ENCODE results near the gene SMAD3.
"Not testable (repeated sequence)": the region's sequence is repeated elsewhere in the genome, so short reads cannot be mapped to it uniquely, and the experiment has no call there.

Gene SMAD3

DNA sequence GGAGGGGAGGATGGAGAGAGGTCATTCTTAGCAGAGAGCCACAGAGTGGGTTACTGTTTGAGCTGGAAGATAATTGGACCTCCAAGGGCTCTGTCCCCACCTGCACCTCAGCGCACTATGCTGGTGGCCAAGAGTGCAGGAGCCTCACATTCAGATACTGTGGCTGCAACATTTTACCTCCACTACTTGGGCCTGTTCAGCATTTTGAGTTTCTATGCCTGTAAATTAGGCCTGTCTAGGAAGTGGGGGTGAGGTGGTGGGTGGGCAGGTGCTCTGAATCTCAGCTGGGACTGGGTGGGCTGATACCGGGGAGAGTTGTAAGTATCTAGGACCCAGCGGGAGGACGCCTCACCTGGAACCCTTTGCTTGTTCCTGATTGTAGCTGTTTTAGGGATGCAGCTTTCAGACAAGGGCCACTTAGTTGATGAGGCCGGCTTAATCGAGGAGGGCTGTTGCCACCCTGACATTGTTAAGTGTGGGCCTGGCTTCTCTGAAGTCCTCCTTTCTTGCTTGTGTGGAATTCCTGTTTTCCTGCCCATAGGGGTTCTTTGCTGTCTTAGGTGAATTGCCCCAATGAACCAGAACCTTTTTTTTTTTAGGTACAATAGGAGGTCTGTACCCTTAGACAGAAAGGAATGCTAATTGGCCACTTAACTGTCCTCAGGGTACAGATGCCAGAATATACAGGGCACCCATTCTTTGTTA, 83.8 kb downstream of the SMAD3 start:
- TF ChIP-seq, protein P1, sequence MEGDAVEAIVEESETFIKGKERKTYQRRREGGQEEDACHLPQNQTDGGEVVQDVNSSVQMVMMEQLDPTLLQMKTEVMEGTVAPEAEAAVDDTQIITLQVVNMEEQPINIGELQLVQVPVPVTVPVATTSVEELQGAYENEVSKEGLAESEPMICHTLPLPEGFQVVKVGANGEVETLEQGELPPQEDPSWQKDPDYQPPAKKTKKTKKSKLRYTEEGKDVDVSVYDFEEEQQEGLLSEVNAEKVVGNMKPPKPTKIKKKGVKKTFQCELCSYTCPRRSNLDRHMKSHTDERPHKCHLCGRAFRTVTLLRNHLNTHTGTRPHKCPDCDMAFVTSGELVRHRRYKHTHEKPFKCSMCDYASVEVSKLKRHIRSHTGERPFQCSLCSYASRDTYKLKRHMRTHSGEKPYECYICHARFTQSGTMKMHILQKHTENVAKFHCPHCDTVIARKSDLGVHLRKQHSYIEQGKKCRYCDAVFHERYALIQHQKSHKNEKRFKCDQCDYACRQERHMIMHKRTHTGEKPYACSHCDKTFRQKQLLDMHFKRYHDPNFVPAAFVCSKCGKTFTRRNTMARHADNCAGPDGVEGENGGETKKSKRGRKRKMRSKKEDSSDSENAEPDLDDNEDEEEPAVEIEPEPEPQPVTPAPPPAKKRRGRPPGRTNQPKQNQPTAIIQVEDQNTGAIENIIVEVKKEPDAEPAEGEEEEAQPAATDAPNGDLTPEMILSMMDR (conservative IDR thresholded peaks at IDR 0.05; ENCODE audit: low read length) = no peak
- DNase-seq (ENCODE audit: low read depth) = no peak
- H3K4me3 ChIP-seq (ENCODE audit: low read length) = no peak overlapping the region

DNA sequence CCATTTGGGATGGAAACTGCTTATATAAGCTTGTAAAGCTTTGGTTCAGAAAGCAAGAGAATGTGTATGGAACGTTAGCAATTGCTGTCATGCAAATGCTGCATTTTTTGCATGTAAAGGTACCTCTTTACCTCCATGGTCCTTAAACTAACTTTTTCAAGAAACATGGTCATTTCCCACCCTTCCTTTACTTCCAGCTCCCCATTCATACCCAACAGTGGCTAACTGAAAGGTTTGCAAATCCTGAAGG, 84.3 kb downstream of the SMAD3 start:
- no peak overlapping the region for H3K4me3 ChIP-seq (ENCODE audit: low read length)
- TF ChIP-seq, protein P1 (conservative IDR thresholded peaks at IDR 0.05; ENCODE audit: low read length) = no peak
- DNase-seq (ENCODE audit: low read depth) = no peak

DNA sequence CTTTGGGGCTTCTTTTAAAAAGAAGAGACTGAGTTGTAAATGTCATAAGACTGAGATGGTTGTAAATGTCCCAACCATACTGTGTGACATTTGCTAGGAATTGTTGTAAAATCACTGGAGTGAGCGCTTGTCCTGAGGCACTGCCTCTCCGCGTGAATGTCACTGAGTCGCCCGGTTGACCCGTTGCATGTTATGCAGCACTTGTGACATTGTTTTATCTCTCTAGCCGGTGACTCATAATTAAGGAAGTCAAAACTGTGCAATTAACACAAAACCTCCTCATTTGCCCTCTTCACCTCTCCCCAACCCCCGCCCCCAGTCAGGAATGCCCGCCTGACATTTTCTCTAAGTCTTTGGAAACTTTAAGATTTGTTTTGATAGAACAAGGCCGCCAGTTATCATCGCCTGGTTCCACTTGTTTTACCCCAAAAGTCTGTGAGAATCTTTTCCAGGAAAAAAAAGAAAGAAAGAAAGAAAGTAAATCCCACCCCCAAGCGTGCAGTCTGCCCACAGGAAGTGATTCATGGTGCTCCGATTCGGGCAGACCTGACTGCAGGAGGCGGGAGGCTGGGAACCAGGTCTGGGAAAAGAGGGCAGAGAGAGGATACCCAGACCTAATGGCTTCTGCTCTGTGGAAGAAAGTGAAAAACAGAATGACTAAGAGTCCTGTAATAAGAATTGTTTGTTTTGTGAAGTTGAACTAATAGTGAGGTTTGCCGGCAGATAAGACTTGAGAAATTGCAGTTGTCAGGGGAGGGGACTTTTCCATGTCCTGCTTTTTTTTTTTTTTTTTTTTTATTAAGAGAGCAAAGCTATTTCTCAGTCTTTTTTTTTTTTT, 84.8 kb downstream of the SMAD3 start:
- peak overlapping the region; percentile 31; the same call in 1 of the 2 replicates for H3K4me3 ChIP-seq (ENCODE audit: low read length)
- peak; percentile 96 for DNase-seq (ENCODE audit: low read depth)
- TF ChIP-seq, protein P1 (conservative IDR thresholded peaks at IDR 0.05; ENCODE audit: low read length) = 0 out of 2 replicates have a peak, but pooled peaks have one; percentile 3

DNA sequence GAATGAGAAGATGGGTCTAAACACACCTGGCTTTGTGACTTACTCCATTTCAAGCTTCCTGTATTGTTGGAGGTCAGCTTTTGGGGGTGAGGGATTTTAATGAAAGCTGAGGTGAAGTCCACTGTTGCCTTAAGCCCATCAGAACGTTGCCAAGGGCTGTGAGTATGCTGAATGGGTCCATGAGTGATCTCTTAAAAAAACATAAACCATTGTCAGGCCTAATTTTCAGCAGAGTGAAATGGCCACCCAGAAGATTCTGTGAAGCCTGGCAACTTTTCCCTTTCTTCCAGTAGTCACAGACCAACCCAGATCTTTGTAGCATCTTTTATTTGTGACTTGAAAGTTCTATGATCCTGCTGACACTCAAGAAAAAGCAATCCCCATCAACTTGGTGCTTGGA, 87.0 kb downstream of the SMAD3 start:
- no peak overlapping the region for H3K4me3 ChIP-seq (ENCODE audit: low read length)
- TF ChIP-seq, protein P1 (conservative IDR thresholded peaks at IDR 0.05; ENCODE audit: low read length) = no peak
- DNase-seq (ENCODE audit: low read depth) = no peak

DNA sequence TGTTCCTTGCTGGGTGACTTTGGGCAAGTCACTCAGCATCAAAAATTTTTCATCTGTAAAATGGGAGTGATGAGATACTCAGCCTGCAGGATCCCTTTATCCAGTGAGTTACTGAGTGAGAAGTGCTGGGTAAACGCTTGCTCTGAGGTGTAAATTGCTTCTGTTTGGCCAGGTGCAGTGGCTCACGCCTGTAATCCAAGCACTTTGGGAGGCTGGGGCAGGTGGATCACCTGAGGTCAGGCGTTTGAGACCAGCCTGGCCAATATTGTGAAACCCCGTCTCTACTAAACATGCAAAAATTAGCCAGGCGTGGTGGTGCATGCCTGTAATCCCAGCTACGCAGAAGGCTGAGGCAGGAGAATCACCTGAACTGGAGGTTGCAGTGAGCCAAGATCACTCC, 87.6 kb downstream of the SMAD3 start:
- not testable (repeated sequence) for H3K4me3 ChIP-seq (ENCODE audit: low read length); DNase-seq (ENCODE audit: low read depth)

DNA sequence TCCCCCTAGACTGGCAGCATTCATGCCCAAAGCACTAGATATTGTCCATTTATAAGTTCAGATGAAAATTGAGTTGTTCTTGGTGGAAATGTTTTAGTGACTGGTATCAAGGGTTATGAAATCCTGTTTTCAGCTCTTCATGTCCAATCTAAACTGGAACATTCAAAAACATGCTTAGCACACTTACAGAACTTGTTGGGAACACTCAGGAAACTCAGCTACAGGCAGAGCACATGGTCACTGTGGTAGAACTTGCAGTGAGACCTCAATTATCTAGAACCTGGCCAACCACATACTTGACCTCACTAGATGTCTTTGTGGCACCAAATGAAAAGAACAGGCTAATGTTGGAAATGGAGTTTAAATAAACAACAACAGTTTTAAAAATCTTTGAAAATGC, 88.8 kb downstream of the SMAD3 start:
- TF ChIP-seq, protein P1 (conservative IDR thresholded peaks at IDR 0.05; ENCODE audit: low read length) = no peak
- no peak overlapping the region for H3K4me3 ChIP-seq (ENCODE audit: low read length)
- DNase-seq (ENCODE audit: low read depth) = no peak

DNA sequence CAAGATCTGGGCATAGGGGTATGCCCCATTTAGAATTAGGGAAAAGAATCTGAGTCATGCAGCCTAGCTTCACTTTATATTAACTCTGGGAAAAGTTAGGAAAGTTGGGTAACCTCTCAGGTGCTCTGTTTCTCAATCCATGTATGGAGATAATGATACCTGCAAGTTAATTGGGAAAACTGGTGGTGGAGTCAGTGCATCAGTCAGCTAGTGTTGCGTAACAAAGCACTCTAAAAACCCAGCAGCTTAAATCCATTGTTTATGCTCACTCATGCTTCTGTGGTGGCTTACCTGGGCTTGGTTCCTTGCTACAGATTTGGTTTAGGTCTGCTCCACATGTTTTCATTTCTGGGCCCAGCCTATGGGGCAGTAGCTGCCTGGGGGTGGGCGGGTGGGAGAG, 91.0 kb downstream of the SMAD3 start:
- H3K4me3 ChIP-seq (ENCODE audit: low read length) = no peak overlapping the region
- DNase-seq (ENCODE audit: low read depth) = no peak
- TF ChIP-seq, protein P1 (conservative IDR thresholded peaks at IDR 0.05; ENCODE audit: low read length) = no peak
